Stimulated activated naive CD8-positive, alpha-beta T cell treated with anti-CD3 and anti-CD28 coated beads, Interleukin-15, amount 100 ng/mL, for 72 hours (primary cell): Measurements from ENCODE around the gene C1orf35.

ENCODE experiments used
- ATAC-seq: fragments of 150-1000 bp; cut with Tn5 transposase; 2 replicates; pipeline ENCODE4 v1.10.0; 2021; ENCODE audit warnings: mild to moderate bottlenecking, moderate library complexity
- DNase-seq, 2 donors: peaks; one replicate each; pipeline ENCODE4 v3.0.0; 2021 to 2022
- H3K27ac Mint-ChIP-seq, 2 donors: one replicate each; pipeline ENCODE4 v1.8.0; 2022; ENCODE audit warnings: mild to moderate bottlenecking in 2 of 2, mixed read lengths in 2 of 2, moderate library complexity in 2 of 2
- H3K27me3 Mint-ChIP-seq: one replicate; pipeline ENCODE4 v1.8.0; 2022; ENCODE audit warnings: mixed read lengths
- H3K4me1 Mint-ChIP-seq: one replicate; pipeline ENCODE4 v1.8.0; 2022; ENCODE audit warnings: mild to moderate bottlenecking, mixed read lengths
- H3K4me3 Mint-ChIP-seq, 2 donors: one replicate each; pipeline ENCODE4 v1.8.0; 2022; ENCODE audit warnings: mild to moderate bottlenecking in 2 of 2, mixed read lengths in 2 of 2, moderate library complexity in 1 of 2
- H3K9me3 Mint-ChIP-seq, 2 donors: one replicate each; pipeline ENCODE4 v1.8.0; 2022; ENCODE audit warnings: mixed read lengths in 2 of 2

Gene C1orf35

DNA sequence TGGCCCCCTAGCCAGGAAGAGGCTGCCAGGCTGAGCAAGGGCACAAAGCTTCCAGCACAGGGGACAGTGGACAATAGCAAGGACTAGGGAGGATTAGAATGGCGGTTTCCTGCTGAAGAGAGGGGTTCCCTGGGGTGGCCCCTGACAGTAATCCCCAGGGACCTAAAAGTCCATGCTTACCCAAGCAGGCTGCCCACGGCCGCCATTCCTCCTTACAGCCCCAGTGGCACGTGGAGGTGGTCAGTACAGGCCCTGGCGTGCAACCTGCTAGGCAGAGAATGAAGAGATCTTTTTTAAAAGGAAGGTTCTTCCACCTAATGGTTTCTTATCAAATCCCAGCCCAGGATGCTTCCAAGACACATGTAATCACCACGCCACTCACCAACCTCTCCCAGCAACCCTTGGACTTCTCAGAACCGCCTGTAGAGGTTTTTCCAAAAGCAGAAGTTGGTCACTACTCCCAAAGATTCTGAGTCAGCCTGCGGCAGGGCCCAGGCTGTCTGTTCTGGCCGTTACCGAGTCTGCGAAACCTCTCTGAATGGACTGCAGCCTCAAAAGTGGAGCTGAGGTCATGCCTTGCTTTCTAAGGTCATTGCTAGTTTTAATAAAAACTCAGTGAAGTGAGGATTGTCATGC is 5.0 kb upstream of the C1orf35 start:
- Mint-ChIP-seq H3K27ac (peak overlapping the region; percentile 97 to 98), H3K9me3 (no peaks in the 10 kb centered on the region), H3K4me3 (peak overlapping the region; percentile 93 to 96), H3K27me3 (no peaks in the 10 kb centered on the region), H3K4me1 (peaks cover 53% of the 10 kb centered on the region)
- no peak for ATAC-seq
- no peak for DNase-seq

DNA sequence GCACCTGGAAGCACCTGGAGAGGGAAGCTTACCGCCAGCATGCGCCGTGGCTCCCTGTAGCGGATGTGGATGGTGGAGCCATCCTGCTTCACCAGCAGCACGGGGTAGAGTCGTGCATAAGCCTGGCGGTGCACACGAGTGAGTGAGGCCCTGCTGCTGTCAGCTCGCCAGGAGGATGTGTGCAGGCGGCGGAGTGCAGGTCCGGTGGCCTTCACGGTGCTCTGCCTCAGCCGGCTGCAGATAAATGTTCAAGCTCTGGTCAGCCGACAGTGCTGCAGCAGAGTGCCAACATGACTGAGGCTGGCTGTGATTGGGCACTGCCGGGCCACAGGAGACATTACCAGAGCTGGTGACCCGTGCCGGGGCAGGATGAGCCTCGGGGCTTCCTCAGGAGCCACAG is 4.5 kb upstream of the C1orf35 start:
- Mint-ChIP-seq H3K4me1 (peaks cover 53% of the 10 kb centered on the region), H3K27ac (peak overlapping the region; percentile 57 to 59), H3K4me3 (peak overlapping the region; percentile 93 to 96), H3K9me3 (no peaks in the 10 kb centered on the region), H3K27me3 (no peaks in the 10 kb centered on the region)
- DNase-seq, result no peak
- no peak for ATAC-seq

DNA sequence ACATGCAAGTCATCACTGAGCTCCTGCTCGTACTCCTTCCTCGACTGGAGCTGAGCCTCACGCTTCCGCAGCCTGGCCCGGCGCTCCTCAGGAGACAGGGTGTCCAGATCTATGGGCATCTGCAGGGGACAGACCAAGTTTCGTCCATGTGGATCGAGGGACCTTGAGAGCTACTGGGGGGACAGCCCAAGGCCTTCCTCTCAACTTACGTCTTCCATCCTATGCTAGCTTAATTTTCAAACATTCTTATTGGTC is 3.6 kb upstream of the C1orf35 start:
- Mint-ChIP-seq H3K4me3 (no peak overlapping the region), H3K9me3 (no peaks in the 10 kb centered on the region), H3K27ac (no peak overlapping the region), H3K27me3 (no peaks in the 10 kb centered on the region), H3K4me1 (peaks cover 60% of the 10 kb centered on the region)
- DNase-seq, result no peak
- ATAC-seq, result no peak

DNA sequence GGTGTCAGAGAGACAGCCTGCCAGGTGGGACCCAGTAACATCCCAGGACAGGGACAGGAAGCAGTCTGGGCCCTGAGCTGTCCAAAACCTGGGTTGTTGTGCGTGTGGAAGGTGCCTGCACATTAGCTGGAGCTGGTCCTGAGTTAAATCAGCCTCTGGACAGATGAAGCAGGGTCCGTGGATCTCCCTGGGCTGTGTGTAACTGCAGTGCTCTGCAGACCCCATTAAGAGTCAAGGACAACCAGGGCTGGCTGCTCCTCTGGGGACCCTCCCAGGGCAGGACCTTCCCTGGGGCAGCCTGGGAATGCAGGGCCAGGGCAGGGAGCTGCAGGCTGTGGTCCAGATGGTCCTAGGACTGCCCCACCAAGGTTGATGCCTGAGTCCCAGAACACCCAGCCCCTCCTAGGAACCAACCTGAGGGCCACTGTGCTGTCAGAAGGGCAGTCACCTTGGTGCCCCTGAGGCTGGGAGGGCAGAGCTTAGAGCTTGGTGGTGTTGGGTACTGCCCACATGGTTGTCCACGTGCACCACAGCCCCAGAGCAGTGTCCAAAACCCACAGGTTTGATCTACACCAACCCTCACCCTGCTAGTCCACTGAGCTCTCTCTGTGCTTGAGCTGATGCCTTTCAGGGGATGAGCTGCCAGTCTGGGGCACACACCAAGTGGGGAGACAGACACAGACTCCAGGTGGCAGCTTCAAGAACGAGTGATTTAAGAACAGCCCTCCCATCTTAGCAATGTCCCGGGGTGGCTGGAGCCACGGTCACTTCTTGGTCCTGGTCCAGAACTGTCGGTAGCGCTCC is 3.1 kb upstream of the C1orf35 start:
- Mint-ChIP-seq H3K27ac (no peak overlapping the region), H3K4me3 (no peak overlapping the region), H3K4me1 (peaks cover 66% of the 10 kb centered on the region), H3K9me3 (no peaks in the 10 kb centered on the region), H3K27me3 (no peaks in the 10 kb centered on the region)
- no peak for DNase-seq
- no peak for ATAC-seq

DNA sequence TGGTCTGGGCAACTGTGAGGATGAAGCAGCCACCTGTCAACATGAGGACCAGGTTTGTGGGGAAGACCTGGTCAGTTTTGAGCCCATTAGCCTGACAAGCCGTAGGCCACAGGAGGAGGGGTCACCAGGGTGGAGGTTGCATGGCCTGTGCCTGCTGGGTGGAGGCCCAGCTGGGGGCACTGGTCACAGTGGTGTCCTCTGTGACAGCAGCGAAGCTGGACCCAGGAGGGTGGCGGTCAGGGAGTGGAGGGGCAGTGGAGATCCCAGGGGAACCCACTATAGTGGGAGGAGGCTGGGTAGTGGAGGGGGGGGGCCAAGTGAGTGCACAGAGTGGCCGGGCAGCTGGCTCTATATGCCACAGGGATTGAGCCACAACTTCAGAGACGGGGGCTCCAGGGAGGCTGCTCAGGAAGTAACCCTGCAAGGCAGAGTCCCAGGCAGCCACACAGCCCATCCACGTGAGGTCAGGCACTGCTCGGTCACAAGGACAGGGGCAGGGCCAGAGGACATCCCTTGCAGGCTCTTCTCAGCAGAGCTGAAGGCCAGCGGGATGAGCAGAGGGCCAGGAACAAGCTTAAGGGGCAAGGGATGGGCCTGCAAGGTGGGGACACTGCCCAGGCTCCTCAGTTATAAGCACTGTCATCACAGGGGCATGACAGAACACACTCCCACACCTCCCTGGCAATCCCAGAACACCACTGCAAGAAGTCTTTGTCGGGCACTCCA is 2.3 kb upstream of the C1orf35 start:
- peak overlapping the region in 1 of 2 donors; percentile 89 for H3K27ac Mint-ChIP-seq
- H3K4me1 Mint-ChIP-seq, result peaks cover 72% of the 10 kb centered on the region
- H3K27me3 Mint-ChIP-seq, result no peaks in the 10 kb centered on the region
- DNase-seq, result no peak
- ATAC-seq, result no peak
- no peaks in the 10 kb centered on the region for H3K9me3 Mint-ChIP-seq
- peak overlapping the region in 1 of 2 donors; percentile 96 for H3K4me3 Mint-ChIP-seq

DNA sequence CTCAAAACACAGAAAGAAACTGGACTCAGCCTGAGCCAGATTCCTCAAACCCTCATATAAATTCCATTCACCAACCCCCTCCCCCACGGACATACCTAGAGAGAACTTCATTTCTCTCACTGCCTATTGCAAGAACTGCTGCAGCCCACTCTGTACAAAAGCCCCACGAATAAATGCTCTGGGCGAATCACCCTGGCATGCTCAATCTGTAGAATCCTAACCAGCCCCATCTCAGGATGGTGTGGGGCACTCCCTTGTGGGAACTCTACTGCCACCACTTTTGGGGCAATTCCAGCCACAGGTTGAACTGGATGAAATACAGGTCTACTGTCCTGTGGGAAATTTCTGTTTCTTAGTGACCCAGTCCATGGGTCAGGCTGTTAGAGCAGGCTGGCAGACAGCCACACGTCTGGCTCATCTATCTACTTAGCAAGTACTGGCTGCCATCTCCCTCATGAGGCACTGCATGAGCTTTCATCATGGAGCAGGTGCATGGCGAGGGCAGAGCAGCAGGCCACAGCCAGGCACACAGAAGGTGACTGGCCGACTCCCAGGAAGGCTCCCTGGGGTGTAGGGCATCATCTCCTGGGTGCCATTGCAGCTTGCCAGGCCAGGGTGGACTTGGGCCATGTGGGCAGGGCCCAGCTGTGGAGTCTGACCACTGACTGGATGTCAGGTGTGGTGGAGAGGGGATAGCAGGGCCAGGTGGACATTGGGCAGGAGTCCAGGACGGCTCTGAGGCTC is 1.6 kb upstream of the C1orf35 start:
- H3K27me3 Mint-ChIP-seq, result no peaks in the 10 kb centered on the region
- peak overlapping the region; percentile 92 to 96 for H3K4me3 Mint-ChIP-seq
- ATAC-seq (no peak), DNase-seq (no peak)
- H3K27ac Mint-ChIP-seq, result no peak overlapping the region
- peaks cover 72% of the 10 kb centered on the region for H3K4me1 Mint-ChIP-seq
- no peaks in the 10 kb centered on the region for H3K9me3 Mint-ChIP-seq

DNA sequence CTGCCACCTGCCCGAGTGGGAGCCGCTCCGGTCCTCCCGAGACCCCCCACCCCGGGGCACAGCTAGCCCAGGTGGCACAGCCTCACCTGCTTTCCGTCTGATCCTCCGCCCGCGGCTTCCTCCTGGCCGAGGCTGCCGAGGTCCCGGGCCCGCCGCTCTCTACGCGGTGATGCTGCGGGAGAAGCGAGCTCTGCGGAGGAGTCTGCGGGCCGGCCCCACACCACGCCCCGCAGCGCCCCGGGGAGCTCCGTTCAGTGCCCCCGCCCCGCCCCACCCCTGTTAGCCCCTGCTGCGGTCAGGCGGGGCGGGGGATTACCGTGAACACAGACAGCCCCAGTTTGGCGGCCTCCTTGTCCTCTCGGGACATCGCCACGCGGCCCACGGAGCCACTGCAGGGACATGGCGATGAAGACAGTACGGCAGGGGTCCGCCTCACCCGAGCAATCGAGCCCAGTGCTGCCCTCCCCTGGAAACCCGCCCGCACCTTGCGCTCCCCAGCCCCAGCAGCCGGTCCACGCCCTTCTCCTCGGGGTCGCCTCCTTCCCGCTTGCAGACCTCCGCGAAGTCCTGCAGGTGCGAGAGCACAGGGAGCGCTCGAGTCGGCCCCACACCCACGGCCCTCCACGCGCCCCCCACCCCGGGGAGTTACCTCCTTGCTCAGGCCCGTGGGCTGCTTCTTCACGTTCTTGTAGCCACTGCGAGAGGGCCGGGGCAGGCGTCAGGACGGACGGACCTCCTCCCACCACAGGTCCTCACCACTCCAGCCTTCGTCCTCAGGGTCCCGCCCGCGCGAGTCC is 933 bp downstream of the C1orf35 start:
- DNase-seq (peak; percentile 62 to 72), ATAC-seq (peak; percentile 69)
- Mint-ChIP-seq H3K27me3 (no peaks in the 10 kb centered on the region), H3K9me3 (no peaks in the 10 kb centered on the region), H3K4me1 (peaks cover 69% of the 10 kb centered on the region), H3K27ac (peak overlapping the region; percentile 25 to 76), H3K4me3 (peak overlapping the region; percentile 92 to 96)

DNA sequence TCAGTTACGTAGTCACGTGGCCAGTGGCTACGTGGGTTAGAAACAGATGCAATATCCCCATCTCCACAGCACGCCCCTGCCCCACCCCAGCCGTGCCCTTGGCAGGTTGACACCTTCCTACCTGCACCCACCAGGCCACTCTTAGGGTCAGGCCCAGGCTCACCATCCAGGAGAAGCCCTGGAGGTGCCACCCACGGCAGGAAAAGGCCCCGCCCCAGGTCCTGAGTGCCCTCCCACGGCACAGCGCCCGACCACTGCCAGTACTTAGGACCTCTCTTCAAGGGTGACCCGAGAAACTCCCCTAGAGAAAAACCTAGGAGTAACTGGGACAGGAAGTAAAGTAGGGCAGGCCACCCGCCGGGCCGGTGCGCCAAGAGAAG is 1.5 kb downstream of the C1orf35 start:
- no peak for DNase-seq
- Mint-ChIP-seq H3K4me1 (peaks cover 68% of the 10 kb centered on the region), H3K27me3 (no peaks in the 10 kb centered on the region)

DNA sequence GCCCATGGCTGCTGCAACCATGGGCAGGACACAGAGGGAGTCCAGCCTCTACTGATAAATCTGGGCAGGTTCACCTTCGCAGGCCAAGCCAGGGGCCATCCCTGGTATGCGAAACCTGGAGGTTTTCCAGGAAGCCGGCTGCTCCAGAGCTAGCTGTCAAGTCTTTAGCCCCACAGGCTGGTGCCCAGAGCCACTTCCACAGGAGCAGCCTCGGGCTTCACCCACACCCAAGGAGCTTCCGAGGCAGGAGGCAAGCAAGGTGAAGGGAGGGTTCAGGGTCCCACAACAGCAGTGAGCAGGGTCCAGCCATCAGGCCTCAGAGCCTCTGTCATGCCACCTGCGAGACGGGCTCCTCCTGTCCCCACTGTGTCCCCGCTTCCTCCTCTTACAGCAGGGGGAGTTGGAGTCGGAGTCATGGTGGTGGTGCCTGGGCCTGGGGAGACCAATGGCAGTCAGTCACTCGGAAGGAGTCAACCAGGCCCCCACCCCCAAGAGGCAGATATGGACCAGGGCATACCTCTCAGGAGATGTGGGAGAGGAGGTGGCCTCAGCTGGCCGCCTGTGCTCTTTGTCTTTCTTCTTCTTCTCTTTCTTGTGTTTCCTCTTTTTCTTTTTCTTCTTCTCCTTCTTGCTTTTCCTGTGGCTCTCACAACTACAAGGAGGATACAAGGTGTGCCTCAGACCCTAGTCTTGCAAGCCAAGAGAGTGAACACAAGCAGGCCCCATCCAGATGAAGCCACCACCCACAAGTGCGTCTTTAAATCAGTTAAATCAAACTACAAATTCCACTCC is 2.1 kb downstream of the C1orf35 start:
- DNase-seq (no peak), ATAC-seq (no peak)
- peaks cover 69% of the 10 kb centered on the region for H3K4me1 Mint-ChIP-seq
- H3K4me3 Mint-ChIP-seq, result peak overlapping the region; percentile 92 to 96
- H3K9me3 Mint-ChIP-seq, result no peaks in the 10 kb centered on the region
- no peak overlapping the region for H3K27ac Mint-ChIP-seq
- H3K27me3 Mint-ChIP-seq, result no peaks in the 10 kb centered on the region

More for the DNA sequence above, 1.5 kb downstream of the C1orf35 start:
- Mint-ChIP-seq H3K4me3 (peak overlapping the region; percentile 92 to 96), H3K9me3 (no peaks in the 10 kb centered on the region), H3K27ac (peak overlapping the region in 1 of 2 donors; percentile 16)
- ATAC-seq, result no peak

DNA sequence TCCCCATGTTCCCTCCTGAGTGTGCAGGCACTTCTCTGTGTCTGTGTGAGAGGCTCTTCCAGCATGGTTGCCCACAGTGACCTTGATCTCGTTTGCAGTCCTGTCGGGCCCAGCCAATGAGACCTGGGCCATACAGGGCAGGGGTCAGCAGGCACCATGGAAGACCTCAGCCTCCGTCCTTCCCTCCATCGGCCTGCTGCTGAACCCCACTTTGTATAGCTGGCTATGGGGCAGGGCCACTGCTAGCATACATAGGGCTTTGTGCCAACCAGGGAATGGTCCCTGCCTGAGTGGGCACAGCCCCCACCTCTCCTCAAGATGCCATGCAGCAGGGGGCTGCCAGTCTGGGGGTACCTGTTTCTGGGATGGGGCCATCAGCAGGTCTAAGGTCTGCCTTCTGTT is 3.8 kb downstream of the C1orf35 start:
- Mint-ChIP-seq H3K9me3 (peaks cover 14 to 16% of the 10 kb centered on the region in 2 donors), H3K4me3 (no peak overlapping the region), H3K27me3 (no peaks in the 10 kb centered on the region), H3K4me1 (peaks cover 71% of the 10 kb centered on the region), H3K27ac (peak overlapping the region in 1 of 2 donors; percentile 12)
- ATAC-seq, result no peak
- DNase-seq, result no peak

DNA sequence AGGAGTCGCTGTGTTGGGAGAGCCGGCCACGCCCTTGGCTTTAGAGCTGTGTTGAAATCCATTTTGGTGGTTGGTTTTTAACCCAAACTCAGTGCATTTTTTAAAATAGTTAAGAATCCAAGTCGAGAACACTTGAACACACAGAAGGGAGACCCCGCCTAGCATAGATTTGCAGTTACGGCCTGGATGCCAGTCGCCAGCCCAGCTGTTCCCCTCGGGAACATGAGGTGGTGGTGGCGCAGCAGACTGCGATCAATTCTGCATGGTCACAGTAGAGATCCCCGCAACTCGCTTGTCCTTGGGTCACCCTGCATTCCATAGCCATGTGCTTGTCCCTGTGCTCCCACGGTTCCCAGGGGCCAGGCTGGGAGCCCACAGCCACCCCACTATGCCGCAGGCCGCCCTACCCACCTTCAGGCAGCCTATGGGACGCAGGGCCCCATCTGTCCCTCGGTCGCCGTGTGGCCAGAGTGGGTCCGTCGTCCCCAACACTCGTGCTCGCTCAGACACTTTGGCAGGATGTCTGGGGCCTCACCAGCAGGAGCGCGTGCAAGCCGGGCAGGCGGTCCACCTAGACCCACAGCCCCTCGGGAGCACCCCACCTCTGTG is 4.7 kb downstream of the C1orf35 start:
- Mint-ChIP-seq H3K27ac (no peak overlapping the region), H3K4me3 (no peak overlapping the region), H3K9me3 (peaks cover 17 to 21% of the 10 kb centered on the region in 2 donors), H3K27me3 (no peaks in the 10 kb centered on the region), H3K4me1 (peaks cover 62% of the 10 kb centered on the region)
- DNase-seq (peak in 1 of 2 donors; percentile 8), ATAC-seq (no peak)

DNA sequence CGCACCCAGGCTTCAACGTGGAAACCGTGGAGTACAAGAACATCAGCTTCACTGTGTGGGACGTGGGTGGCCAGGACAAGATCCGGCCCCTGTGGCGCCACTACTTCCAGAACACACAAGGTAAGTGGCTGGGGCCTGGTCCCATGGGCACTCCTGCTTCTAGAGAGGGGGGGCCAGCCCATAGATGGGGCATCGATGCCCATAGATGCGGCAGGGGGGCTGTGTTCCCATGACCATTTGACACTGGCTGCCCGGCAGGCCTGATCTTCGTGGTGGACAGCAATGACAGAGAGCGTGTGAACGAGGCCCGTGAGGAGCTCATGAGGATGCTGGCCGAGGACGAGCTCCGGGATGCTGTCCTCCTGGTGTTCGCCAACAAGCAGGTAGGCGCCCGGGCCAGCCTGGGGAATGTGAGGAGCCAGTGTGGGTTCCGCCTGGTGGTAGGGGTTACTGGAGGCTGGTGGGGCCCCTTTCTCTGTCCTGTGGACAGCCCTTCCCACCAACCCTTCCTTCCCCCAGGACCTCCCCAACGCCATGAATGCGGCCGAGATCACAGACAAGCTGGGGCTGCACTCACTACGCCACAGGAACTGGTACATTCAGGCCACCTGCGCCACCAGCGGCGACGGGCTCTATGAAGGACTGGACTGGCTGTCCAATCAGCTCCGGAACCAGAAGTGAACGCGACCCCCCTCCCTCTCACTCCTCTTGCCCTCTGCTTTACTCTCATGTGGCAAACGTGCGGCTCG is 5.6 kb downstream of the C1orf35 start:
- Mint-ChIP-seq H3K4me3 (no peak overlapping the region), H3K9me3 (peaks cover 17 to 21% of the 10 kb centered on the region in 2 donors), H3K27ac (peak overlapping the region; percentile 33 to 54), H3K4me1 (peaks cover 59% of the 10 kb centered on the region), H3K27me3 (no peaks in the 10 kb centered on the region)
- DNase-seq (peak in 1 of 2 donors; percentile 8), ATAC-seq (no peak)
